ENCODE results near the gene KCNC3. TPM values are rescaled to one million over a fixed set of nuclear protein-coding genes. Genes with fewer than 3 reads are reported as not detected.
A peak's percentile ranks its signal among the peaks of the same experiment; 100 is the strongest.

KCNC3 gene
- total and polyA plus RNA-seq, 10 of the 15 experiments (the other 5 are each of a cell fraction or from before 2014, with no cell fraction given): 0.08 to 3.8 (median 0.44) TPM; not detected in 2

GRCh38 chr19:50376166-50377050, 47.2 kb upstream of the KCNC3 start, which contains the start of gene NR1H2 (continued):
- TF ChIP-seq CUX1 (IDR thresholded peaks at IDR 0.05; ENCODE audit: insufficient replicate concordance, low read depth, low read length) (no peak), ZBTB11 (CRISPR knock-in tag; IDR thresholded peaks at IDR 0.05) (peak; percentile 93), CBFB (IDR thresholded peaks at IDR 0.05; ENCODE audit: low read depth) (no peak), CBX3 (IDR thresholded peaks at IDR 0.05; ENCODE audit: borderline replicate concordance, low read depth) (no peak)
